ENCODE data around the gene ATG10.
"Not testable (repeated sequence)": the region's sequence is repeated elsewhere in the genome, so short reads cannot be mapped to it uniquely, and the experiment has no call there.

The ATG10 gene

GRCh38 chr5:81994679-81995078 is 22.9 kb downstream of the ATG10 start:
- ChIA-PET POLR2A (ENCODE audit: low non-redundant PET) (interaction anchor here (1.1 kb wide), 1 partner anchor 23 kb away, joined by 6 read pairs; the partner anchor contains the start of gene ATG10), CTCF (interaction anchor here (0.6 kb wide), 1 partner anchor 1619 kb away, joined by 4 read pairs; no protein-coding TSS in a partner anchor)
- no peak for TF ChIP-seq CTCF (conservative IDR thresholded peaks at IDR 0.05; ENCODE audit: low read depth)
- H3K27ac ChIP-seq: no peak overlapping the region
- DNase-seq (ENCODE audit: low spot score): no peak

- ChIA-PET POLR2A (ENCODE audit: low non-redundant PET) (no interaction called here), CTCF (no interaction called here)
- no peak for DNase-seq (ENCODE audit: low spot score)
- no peak overlapping the region for H3K27ac ChIP-seq
- no peak for TF ChIP-seq CTCF (conservative IDR thresholded peaks at IDR 0.05; ENCODE audit: low read depth)
These were observed 23.6 kb downstream of the ATG10 start for GRCh38 chr5:81995407-81995806.

GRCh38 chr5:82004511-82004910 is 32.7 kb downstream of the ATG10 start:
- H3K27ac ChIP-seq: no peak overlapping the region
- no peak for TF ChIP-seq CTCF (conservative IDR thresholded peaks at IDR 0.05; ENCODE audit: low read depth)
- CTCF ChIA-PET: interaction anchor here (0.8 kb wide), 1 partner anchor 103 kb away, joined by 3 read pairs; no protein-coding TSS in a partner anchor
- POLR2A ChIA-PET (ENCODE audit: low non-redundant PET): no interaction called here
- DNase-seq (ENCODE audit: low spot score): no peak

- DNase-seq (ENCODE audit: low spot score); POLR2A ChIA-PET (ENCODE audit: low non-redundant PET): not testable (repeated sequence)
- CTCF ChIA-PET: interaction anchor here (0.7 kb wide), 1 partner anchor 255 kb away, joined by 4 read pairs; no protein-coding TSS in a partner anchor
These were observed 38.0 kb downstream of the ATG10 start for GRCh38 chr5:82009869-82010268.

DNA sequence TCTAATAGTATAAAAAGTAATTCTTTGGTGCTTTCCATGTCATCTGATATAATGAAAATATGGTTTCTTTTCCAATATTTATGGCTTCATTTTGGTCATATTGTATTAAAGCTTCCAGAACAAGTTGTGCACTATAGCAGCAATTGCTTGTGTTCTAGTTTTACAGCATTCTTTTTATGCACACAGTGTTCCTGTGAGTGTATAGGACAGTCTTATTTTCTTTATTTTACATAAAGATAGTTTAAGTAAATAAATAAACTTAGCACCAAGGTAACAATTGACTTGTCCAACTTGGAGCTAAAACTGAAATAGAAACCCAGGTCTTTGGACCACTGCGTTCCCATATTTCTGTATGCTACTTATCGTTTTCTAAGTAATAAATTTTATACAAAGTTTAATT is 38.9 kb downstream of the ATG10 start:
- H3K27ac ChIP-seq: no peak overlapping the region
- POLR2A ChIA-PET (ENCODE audit: low non-redundant PET): no interaction called here
- TF ChIP-seq CTCF (conservative IDR thresholded peaks at IDR 0.05; ENCODE audit: low read depth): no peak
- DNase-seq (ENCODE audit: low spot score): no peak
- CTCF ChIA-PET: no interaction called here

More at GRCh38 chr5:82009869-82010268, 38.0 kb downstream of the ATG10 start:
- H3K27ac ChIP-seq: not testable (repeated sequence)

- ChIA-PET POLR2A (ENCODE audit: low non-redundant PET) (no interaction called here), CTCF (interaction anchor here (0.6 kb wide), 2 partner anchors 188 to 1907 kb away, joined by 3 read pairs; no protein-coding TSS in a partner anchor)
- H3K27ac ChIP-seq: no peak overlapping the region
- TF ChIP-seq CTCF (conservative IDR thresholded peaks at IDR 0.05; ENCODE audit: low read depth): no peak
- no peak for DNase-seq (ENCODE audit: low spot score)
These were observed 39.9 kb downstream of the ATG10 start for GRCh38 chr5:82011761-82012160.

DNA sequence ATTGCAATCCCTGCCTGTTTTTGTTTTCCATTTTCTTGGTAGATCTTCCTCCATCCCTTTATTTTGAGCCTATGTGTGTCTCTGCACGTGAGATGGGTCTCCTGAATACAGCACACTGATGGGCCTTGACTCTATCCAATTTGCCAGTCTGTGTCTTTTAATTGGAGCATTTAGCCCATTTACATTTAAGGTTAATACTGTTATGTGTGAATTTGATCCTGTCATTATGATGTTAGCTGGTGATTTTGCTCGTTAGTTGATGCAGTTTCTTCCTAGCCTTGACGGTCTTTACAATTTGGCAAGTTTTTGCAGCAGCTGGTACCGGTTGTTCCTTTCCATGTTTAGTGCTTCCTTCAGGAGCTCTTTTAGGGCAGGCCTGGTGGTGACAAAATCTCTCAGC is 42.8 kb downstream of the ATG10 start:
- POLR2A ChIA-PET (ENCODE audit: low non-redundant PET); CTCF ChIA-PET; H3K27ac ChIP-seq; DNase-seq (ENCODE audit: low spot score): not testable (repeated sequence)

- POLR2A ChIA-PET (ENCODE audit: low non-redundant PET): no interaction called here
- H3K27ac ChIP-seq: no peak overlapping the region
- no peak for DNase-seq (ENCODE audit: low spot score)
- CTCF ChIA-PET: interaction anchor here (0.6 kb wide), 1 partner anchor 20 kb away, joined by 3 read pairs; no protein-coding TSS in a partner anchor
- TF ChIP-seq CTCF (conservative IDR thresholded peaks at IDR 0.05; ENCODE audit: low read depth): no peak
These were observed 46.6 kb downstream of the ATG10 start for GRCh38 chr5:82018462-82018861.

All from RWPE1 (cell line).